Activated naive CD8-positive, alpha-beta T cell treated with anti-CD3 and anti-CD28 coated beads, Interleukin-2, amount 50 U/mL, for 16 hours (primary cell): ENCODE results near the gene LASP1NB.
A peak's percentile ranks its signal among the peaks of the same experiment; 100 is the strongest.

Experiments
- DNase-seq: peaks from one replicate; pipeline ENCODE4 v3.0.0-alpha.2; 2020; ENCODE audit warnings: low read depth, low spot score

LASP1NB gene

GRCh38 chr17:38925263-38925995 lies at the start of gene LASP1NB:
Gene LASP1NB (plus strand): TSS chr17:38925614.
- peak; percentile 17 for DNase-seq

- no peak for DNase-seq
Observed at GRCh38 chr17:38877130-38877851, 48.1 kb upstream of the LASP1NB start.

GRCh38 chr17:38879878-38880665 lies 45.3 kb upstream of the LASP1NB start:
- no peak for DNase-seq

- DNase-seq, result no peak
Observed at GRCh38 chr17:38881600-38882191, 43.7 kb upstream of the LASP1NB start.

GRCh38 chr17:38882870-38883269 lies 42.5 kb upstream of the LASP1NB start:
- DNase-seq, result no peak

GRCh38 chr17:38883592-38884526 lies 41.6 kb upstream of the LASP1NB start:
- no peak for DNase-seq

- no peak for DNase-seq
Observed at GRCh38 chr17:38885044-38885727, 40.2 kb upstream of the LASP1NB start.

GRCh38 chr17:38885728-38886642 lies 39.4 kb upstream of the LASP1NB start:
- DNase-seq, result no peak

- DNase-seq, result no peak
Observed at GRCh38 chr17:38886643-38887010, 38.8 kb upstream of the LASP1NB start.

GRCh38 chr17:38888842-38889241 lies 36.6 kb upstream of the LASP1NB start:
- no peak for DNase-seq

GRCh38 chr17:38889745-38890409 lies 35.5 kb upstream of the LASP1NB start:
- no peak for DNase-seq

GRCh38 chr17:38890410-38890746 lies 35.0 kb upstream of the LASP1NB start:
- DNase-seq, result no peak

- no peak for DNase-seq
Observed at GRCh38 chr17:38891441-38891840, 34.0 kb upstream of the LASP1NB start.

- no peak for DNase-seq
Observed at GRCh38 chr17:38892083-38892482, 33.3 kb upstream of the LASP1NB start.

GRCh38 chr17:38892620-38893019 lies 32.8 kb upstream of the LASP1NB start:
- DNase-seq, result no peak

GRCh38 chr17:38893113-38893512 lies 32.3 kb upstream of the LASP1NB start:
- no peak for DNase-seq

- no peak for DNase-seq
Observed at GRCh38 chr17:38893607-38894006, 31.8 kb upstream of the LASP1NB start.

- no peak for DNase-seq
Observed at GRCh38 chr17:38894276-38894675, 31.1 kb upstream of the LASP1NB start.
